DOHH2 (cell line): ENCODE measurements around the gene SLC29A4.

ENCODE experiments used
- H3F3A ChIP-seq: fragments of 200-600 bp; sonication (generic), shearing (Covaris generic); 2 replicates; pipeline ENCODE4 v1.6.0; 2016; ENCODE audit warnings: antibody characterized with exemption, mild to moderate bottlenecking; ENCODE audit not compliant: control insufficient read depth, insufficient read depth
- H3K27ac ChIP-seq: fragments of 200-600 bp; sonication (generic); 2 replicates; pipeline ENCODE4 v1.5.1; 2014; ENCODE audit warnings: low read depth, mild to moderate bottlenecking, low read length, moderate library complexity
- H3K27me3 ChIP-seq: fragments of 200-600 bp; sonication (generic); 2 replicates; pipeline ENCODE4 v1.6.1; 2014; ENCODE audit warnings: mild to moderate bottlenecking, low read length, mixed read lengths; ENCODE audit not compliant: control insufficient read depth
- H3K36me3 ChIP-seq: fragments of 200-600 bp; sonication (generic); 2 replicates; pipeline ENCODE4 v1.6.1; 2014; ENCODE audit warnings: mild to moderate bottlenecking, low read length, moderate library complexity, mixed read lengths; ENCODE audit not compliant: control insufficient read depth
- H3K4me1 ChIP-seq: fragments of 200-600 bp; sonication (generic); 2 replicates; pipeline ENCODE4 v1.6.1; 2014; ENCODE audit warnings: mild to moderate bottlenecking, low read length, mixed read lengths; ENCODE audit not compliant: control insufficient read depth
- H3K4me2 ChIP-seq: fragments of 200-600 bp; sonication (generic); 2 replicates; pipeline ENCODE4 v1.6.0; 2014; ENCODE audit warnings: mild to moderate bottlenecking, low read length, moderate library complexity
- H3K4me3 ChIP-seq: fragments of 200-600 bp; sonication (generic); 2 replicates; pipeline ENCODE4 v1.5.1; 2014; ENCODE audit warnings: mild to moderate bottlenecking, low read length, mixed read lengths
- H3K79me2 ChIP-seq: fragments of 200-600 bp; sonication (generic); 2 replicates; pipeline ENCODE4 v1.6.1; 2014; ENCODE audit warnings: mild to moderate bottlenecking, low read length, mixed read lengths; ENCODE audit not compliant: control insufficient read depth
- H3K9me2 ChIP-seq: fragments of 200-600 bp; sonication (generic); replicated peaks from 2 replicates; pipeline ENCODE4 v1.6.1; 2014; ENCODE audit warnings: mild to moderate bottlenecking, low read length, mixed read lengths; ENCODE audit not compliant: control insufficient read depth
- H3K9me3 ChIP-seq: fragments of 200-600 bp; sonication (generic); 2 replicates; pipeline ENCODE4 v1.6.1; 2014; ENCODE audit warnings: antibody characterized with exemption, low read length, mixed read lengths; ENCODE audit not compliant: control insufficient read depth, insufficient read depth
- H4K20me1 ChIP-seq: fragments of 200-600 bp; sonication (generic); 2 replicates; pipeline ENCODE4 v1.6.0; 2014; ENCODE audit warnings: low read depth, mild to moderate bottlenecking, antibody characterized with exemption, low read length, moderate library complexity; ENCODE audit not compliant: control insufficient read depth, insufficient read depth
- CTCF ChIP-seq: fragments of 200-600 bp; sonication (generic); IDR thresholded peaks from one replicate; pipeline ENCODE4 v1.5.1; 2014; ENCODE audit warnings: antibody characterized with exemption, mild to moderate bottlenecking, low read depth, low read length; ENCODE audit not compliant: poor library complexity, severe bottlenecking
- EZH2phosphoT487 ChIP-seq: fragments of 200-600 bp; sonication (generic); IDR thresholded peaks from 2 replicates; pipeline ENCODE4 v1.6.1; 2017; ENCODE audit warnings: borderline replicate concordance, mild to moderate bottlenecking, antibody characterized with exemption, low read length, moderate library complexity, mixed read lengths

The SLC29A4 gene

GRCh38 chr7:5324961-5325360 lies 42.2 kb downstream of the SLC29A4 start:
- Histone ChIP-seq H4K20me1 (no peaks in the 10 kb centered on the region), H3K27ac (no peak overlapping the region), H3K4me3 (no peak overlapping the region), H3K9me2 (no peaks in the 10 kb centered on the region), H3F3A (no peaks in the 10 kb centered on the region), H3K4me2 (no peak overlapping the region), H3K27me3 (no peaks in the 10 kb centered on the region), H3K36me3 (peaks cover 9% of the 10 kb centered on the region; the same call in 1 of the 2 replicates), H3K4me1 (peaks cover 8% of the 10 kb centered on the region), H3K9me3 (no peaks in the 10 kb centered on the region; the same call in 1 of the 2 replicates), H3K79me2 (no peaks in the 10 kb centered on the region)
- TF ChIP-seq EZH2phosphoT487 = no peak
- no peak for TF ChIP-seq CTCF

- H3K4me3 ChIP-seq = no peak overlapping the region
- TF ChIP-seq CTCF (no peak), EZH2phosphoT487 (no peak)
- H3K9me2 ChIP-seq = no peaks in the 10 kb centered on the region
- H3K27ac ChIP-seq = no peak overlapping the region
- no peaks in the 10 kb centered on the region for H3K27me3 ChIP-seq
- peaks cover 12% of the 10 kb centered on the region for H4K20me1 ChIP-seq
- H3K4me2 ChIP-seq = no peak overlapping the region
- H3K4me1 ChIP-seq = peaks cover 27% of the 10 kb centered on the region
- H3K9me3 ChIP-seq = no peaks in the 10 kb centered on the region
- H3K79me2 ChIP-seq = no peaks in the 10 kb centered on the region
- peaks cover 4% of the 10 kb centered on the region for H3F3A ChIP-seq
- peaks cover 10% of the 10 kb centered on the region for H3K36me3 ChIP-seq
Measured at GRCh38 chr7:5330288-5330687, 47.5 kb downstream of the SLC29A4 start.

DNA sequence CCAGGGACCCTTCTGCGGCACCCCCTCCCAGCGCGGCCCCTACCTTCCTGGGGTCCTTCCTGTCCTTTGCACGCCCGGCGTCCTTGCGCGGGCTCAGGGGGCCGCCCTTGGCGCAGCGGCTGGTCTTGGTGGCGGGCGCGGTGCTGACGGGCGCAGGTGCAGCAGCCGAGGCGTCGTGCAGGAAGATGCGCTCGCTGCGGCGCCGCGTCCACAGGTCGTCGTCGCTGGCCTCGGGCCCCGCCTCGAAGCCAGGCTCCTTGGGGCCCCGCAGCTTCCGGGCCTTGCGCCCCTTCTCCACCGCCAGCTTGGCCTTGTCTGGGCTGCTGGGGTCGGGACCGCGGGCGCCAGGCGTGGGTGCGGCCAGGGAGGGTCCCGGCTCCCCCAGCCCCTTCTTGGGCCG lies 49.8 kb downstream of the SLC29A4 start:
- Histone ChIP-seq H3K79me2 (no peaks in the 10 kb centered on the region), H3K4me3 (no peak overlapping the region), H3K9me2 (no peaks in the 10 kb centered on the region), H4K20me1 (peaks cover 12% of the 10 kb centered on the region), H3K4me1 (peaks cover 24% of the 10 kb centered on the region), H3K9me3 (no peaks in the 10 kb centered on the region), H3K4me2 (no peak overlapping the region), H3F3A (peaks cover 4% of the 10 kb centered on the region), H3K27ac (no peak overlapping the region), H3K36me3 (peaks cover 10% of the 10 kb centered on the region), H3K27me3 (no peaks in the 10 kb centered on the region)
- TF ChIP-seq EZH2phosphoT487 = no peak
- no peak for TF ChIP-seq CTCF
